Measurements from ENCODE around the gene NRG4.

GRCh38 chr15:75995611-75996010 lies 16.6 kb downstream of the NRG4 start:
- TF ChIP-seq, protein P1, sequence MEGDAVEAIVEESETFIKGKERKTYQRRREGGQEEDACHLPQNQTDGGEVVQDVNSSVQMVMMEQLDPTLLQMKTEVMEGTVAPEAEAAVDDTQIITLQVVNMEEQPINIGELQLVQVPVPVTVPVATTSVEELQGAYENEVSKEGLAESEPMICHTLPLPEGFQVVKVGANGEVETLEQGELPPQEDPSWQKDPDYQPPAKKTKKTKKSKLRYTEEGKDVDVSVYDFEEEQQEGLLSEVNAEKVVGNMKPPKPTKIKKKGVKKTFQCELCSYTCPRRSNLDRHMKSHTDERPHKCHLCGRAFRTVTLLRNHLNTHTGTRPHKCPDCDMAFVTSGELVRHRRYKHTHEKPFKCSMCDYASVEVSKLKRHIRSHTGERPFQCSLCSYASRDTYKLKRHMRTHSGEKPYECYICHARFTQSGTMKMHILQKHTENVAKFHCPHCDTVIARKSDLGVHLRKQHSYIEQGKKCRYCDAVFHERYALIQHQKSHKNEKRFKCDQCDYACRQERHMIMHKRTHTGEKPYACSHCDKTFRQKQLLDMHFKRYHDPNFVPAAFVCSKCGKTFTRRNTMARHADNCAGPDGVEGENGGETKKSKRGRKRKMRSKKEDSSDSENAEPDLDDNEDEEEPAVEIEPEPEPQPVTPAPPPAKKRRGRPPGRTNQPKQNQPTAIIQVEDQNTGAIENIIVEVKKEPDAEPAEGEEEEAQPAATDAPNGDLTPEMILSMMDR (IDR thresholded peaks at IDR 0.05) = no peak
- no peak for TF ChIP-seq POLR2A (IDR thresholded peaks at IDR 0.05)

All from gastroesophageal sphincter (tissue), 3 donors.